ENCODE measurements around the gene BORCS5.

DNA sequence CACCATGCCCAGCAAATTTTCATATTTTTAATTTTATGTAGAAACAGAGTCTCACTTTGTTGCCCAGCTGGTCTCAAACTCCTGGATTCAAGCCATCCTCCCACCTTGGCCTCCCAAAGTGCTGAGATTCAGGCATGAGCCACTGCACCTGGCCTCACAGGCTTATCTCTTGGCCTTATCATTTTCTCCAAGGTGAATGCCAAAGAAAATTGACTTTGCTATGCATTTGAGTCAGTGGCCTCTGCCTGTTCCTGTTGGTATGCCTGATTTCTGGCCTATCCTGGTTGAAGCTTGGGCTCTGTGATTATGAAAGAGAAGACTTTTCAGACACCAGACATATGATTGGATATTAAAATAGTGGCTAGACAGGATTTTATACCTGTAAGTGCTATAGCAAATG is 41.0 kb upstream of the BORCS5 start:
- TF ChIP-seq, protein P1, sequence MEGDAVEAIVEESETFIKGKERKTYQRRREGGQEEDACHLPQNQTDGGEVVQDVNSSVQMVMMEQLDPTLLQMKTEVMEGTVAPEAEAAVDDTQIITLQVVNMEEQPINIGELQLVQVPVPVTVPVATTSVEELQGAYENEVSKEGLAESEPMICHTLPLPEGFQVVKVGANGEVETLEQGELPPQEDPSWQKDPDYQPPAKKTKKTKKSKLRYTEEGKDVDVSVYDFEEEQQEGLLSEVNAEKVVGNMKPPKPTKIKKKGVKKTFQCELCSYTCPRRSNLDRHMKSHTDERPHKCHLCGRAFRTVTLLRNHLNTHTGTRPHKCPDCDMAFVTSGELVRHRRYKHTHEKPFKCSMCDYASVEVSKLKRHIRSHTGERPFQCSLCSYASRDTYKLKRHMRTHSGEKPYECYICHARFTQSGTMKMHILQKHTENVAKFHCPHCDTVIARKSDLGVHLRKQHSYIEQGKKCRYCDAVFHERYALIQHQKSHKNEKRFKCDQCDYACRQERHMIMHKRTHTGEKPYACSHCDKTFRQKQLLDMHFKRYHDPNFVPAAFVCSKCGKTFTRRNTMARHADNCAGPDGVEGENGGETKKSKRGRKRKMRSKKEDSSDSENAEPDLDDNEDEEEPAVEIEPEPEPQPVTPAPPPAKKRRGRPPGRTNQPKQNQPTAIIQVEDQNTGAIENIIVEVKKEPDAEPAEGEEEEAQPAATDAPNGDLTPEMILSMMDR (IDR thresholded peaks at IDR 0.05; ENCODE audit: insufficient read depth, low read length, poor library complexity, severe bottlenecking), result no peak
- no peak for TF ChIP-seq EZH2phosphoT487 (conservative IDR thresholded peaks at IDR 0.05; ENCODE audit: low read length)
